ENCODE data around the gene TSPAN5.

Gene TSPAN5

GRCh38 chr4:98691588-98691987 is 33.2 kb upstream of the TSPAN5 start:
- DNase-seq (ENCODE audit: low spot score): no peak
- no peak for TF ChIP-seq CTCF (IDR thresholded peaks at IDR 0.05; ENCODE audit: borderline replicate concordance, control extremely low read depth, extremely low read depth, insufficient read depth, missing control alignments)
- in situ Hi-C loops (cut with MboI; ENCODE audit: low sequenced_read_pairs, unreplicated experiment): no loop called here

- TF ChIP-seq CTCF (IDR thresholded peaks at IDR 0.05; ENCODE audit: borderline replicate concordance, control extremely low read depth, extremely low read depth, insufficient read depth, missing control alignments): no peak
- DNase-seq (ENCODE audit: low spot score): no peak
- in situ Hi-C loops (cut with MboI; ENCODE audit: low sequenced_read_pairs, unreplicated experiment): no loop called here
Measured at GRCh38 chr4:98689507-98690174, 31.2 kb upstream of the TSPAN5 start.

- in situ Hi-C loops (cut with MboI; ENCODE audit: low sequenced_read_pairs, unreplicated experiment): no loop called here
- DNase-seq (ENCODE audit: low spot score): no peak
- no peak for TF ChIP-seq CTCF (IDR thresholded peaks at IDR 0.05; ENCODE audit: borderline replicate concordance, control extremely low read depth, extremely low read depth, insufficient read depth, missing control alignments)
Measured at GRCh38 chr4:98688411-98689290, 30.2 kb upstream of the TSPAN5 start.

GRCh38 chr4:98687876-98688275 is 29.5 kb upstream of the TSPAN5 start:
- DNase-seq (ENCODE audit: low spot score): no peak
- no peak for TF ChIP-seq CTCF (IDR thresholded peaks at IDR 0.05; ENCODE audit: borderline replicate concordance, control extremely low read depth, extremely low read depth, insufficient read depth, missing control alignments)
- in situ Hi-C loops (cut with MboI; ENCODE audit: low sequenced_read_pairs, unreplicated experiment): no loop called here

- in situ Hi-C loops (cut with MboI; ENCODE audit: low sequenced_read_pairs, unreplicated experiment): no loop called here
- no peak for DNase-seq (ENCODE audit: low spot score)
- no peak for TF ChIP-seq CTCF (IDR thresholded peaks at IDR 0.05; ENCODE audit: borderline replicate concordance, control extremely low read depth, extremely low read depth, insufficient read depth, missing control alignments)
Measured at GRCh38 chr4:98686847-98687246, 28.4 kb upstream of the TSPAN5 start.

GRCh38 chr4:98686043-98686707 is 27.8 kb upstream of the TSPAN5 start:
- TF ChIP-seq CTCF (IDR thresholded peaks at IDR 0.05; ENCODE audit: borderline replicate concordance, control extremely low read depth, extremely low read depth, insufficient read depth, missing control alignments): no peak
- in situ Hi-C loops (cut with MboI; ENCODE audit: low sequenced_read_pairs, unreplicated experiment): no loop called here
- no peak for DNase-seq (ENCODE audit: low spot score)
